HepG2 (cell line): ENCODE data around the gene GRM2. TPM values are rescaled to one million over a fixed set of nuclear protein-coding genes. Genes with fewer than 3 reads are reported as not detected.

Experiments
- ARID2 ChIP-seq: sonication (generic); formaldehyde crosslinking; IDR thresholded peaks from 2 replicates; pipeline ENCODE4 v1.8.1; 2022; ENCODE audit warnings: mild to moderate bottlenecking, missing genetic modification reagents, borderline replicate concordance
- CBX1 ChIP-seq: IDR thresholded peaks from one replicate; pipeline ENCODE4 v1.6.1; 2016; ENCODE audit warnings: antibody characterized with exemption, low read depth
- DNMT3B ChIP-seq: conservative IDR thresholded peaks from 2 replicates; pipeline ENCODE4 v1.6.1; 2016; ENCODE audit warnings: missing biosample characterization, control low read depth
- EZH2 ChIP-seq: conservative IDR thresholded peaks from 2 replicates; pipeline ENCODE4 v1.6.1; 2012; ENCODE audit warnings: mild to moderate bottlenecking, low read depth, low read length, moderate library complexity
- FOXA3 ChIP-seq: IDR thresholded peaks from 2 replicates; pipeline ENCODE4 v1.6.1; 2016; ENCODE audit warnings: missing genetic modification reagents, missing compliant biosample characterization
- GLMP ChIP-seq: sonication (generic); formaldehyde crosslinking; IDR thresholded peaks from 2 replicates; pipeline ENCODE4 v1.9.0; 2021; ENCODE audit warnings: missing genetic modification reagents, mild to moderate bottlenecking, borderline replicate concordance
- NR2F6 ChIP-seq, 2 experiments: IDR thresholded peaks; 2 replicates each; pipeline ENCODE4 v1.6.1; 2016; ENCODE audit warnings: antibody characterized with exemption in 1 of 2, mild to moderate bottlenecking in 1 of 2
- PATZ1 ChIP-seq: sonication (generic); formaldehyde crosslinking; IDR thresholded peaks from 2 replicates; pipeline ENCODE4 v1.4.0; 2020; ENCODE audit warnings: missing genetic modification reagents
- POGZ ChIP-seq: sonication (generic); formaldehyde crosslinking; IDR thresholded peaks from 2 replicates; pipeline ENCODE4 v1.4.0; 2020; ENCODE audit warnings: mild to moderate bottlenecking, missing genetic modification reagents
- RXRB ChIP-seq: IDR thresholded peaks from 2 replicates; pipeline ENCODE4 v1.6.1; 2016; ENCODE audit warnings: borderline replicate concordance, missing genetic modification reagents, missing compliant biosample characterization
- SALL1 ChIP-seq: sonication (generic); formaldehyde crosslinking; IDR thresholded peaks from 2 replicates; pipeline ENCODE4 v1.8.0; 2022; ENCODE audit warnings: mild to moderate bottlenecking, missing genetic modification reagents
- SAP130 ChIP-seq: IDR thresholded peaks from 2 replicates; pipeline ENCODE4 v1.6.1; 2016; ENCODE audit warnings: low read depth
- SMC3 ChIP-seq: IDR thresholded peaks from 2 replicates; pipeline ENCODE4 v1.6.1; 2011; ENCODE audit warnings: low read length, improper control_type of control experiment
- SP4 ChIP-seq: sonication (generic); formaldehyde crosslinking; IDR thresholded peaks from 2 replicates; pipeline ENCODE4 v1.8.1; 2023; ENCODE audit warnings: mild to moderate bottlenecking, missing genetic modification reagents
- THAP9 ChIP-seq: sonication (generic); formaldehyde crosslinking; IDR thresholded peaks from 2 replicates; pipeline ENCODE4; 2020; ENCODE audit warnings: missing genetic modification reagents, mild to moderate bottlenecking, borderline replicate concordance
- ZFP90 ChIP-seq: sonication (generic); formaldehyde crosslinking; IDR thresholded peaks from 2 replicates; pipeline ENCODE4 v1.8.0; 2022; ENCODE audit warnings: missing genetic modification reagents, mild to moderate bottlenecking, inconsistent platforms, borderline replicate concordance
- ZKSCAN1 ChIP-seq: fragments of 150-350 bp; IDR thresholded peaks from 2 replicates; pipeline ENCODE4 v1.6.1; 2014; ENCODE audit warnings: low read length
- ZNF430 ChIP-seq: sonication (generic); formaldehyde crosslinking; IDR thresholded peaks from 2 replicates; pipeline ENCODE4 v1.9.0; 2021; ENCODE audit warnings: mild to moderate bottlenecking, missing genetic modification reagents
- ZNF446 ChIP-seq: sonication (generic); formaldehyde crosslinking; IDR thresholded peaks from 2 replicates; pipeline ENCODE4 v1.5.0; 2020; ENCODE audit warnings: mild to moderate bottlenecking, missing genetic modification reagents
- ZNF512 ChIP-seq: sonication (generic); formaldehyde crosslinking; IDR thresholded peaks from 2 replicates; pipeline ENCODE4 v1.4.0; 2020; ENCODE audit warnings: mild to moderate bottlenecking, missing genetic modification reagents
- polyA plus RNA-seq, 8 experiments: library from polyadenylated mRNA; depleted of rRNA in 3 of 8; stranded (reverse) in 7 of 8; unstranded in 1 of 8; fragments of >200 nt; fragmentation: Illumina TruSeq in 4 of 8; extraction: Trizol in 4 of 8; gene quantifications; 2 replicates each; pipeline versions ENCODE4 v1.2.1 to v1.2.3, GENCODE V29; 2011 to 2016; ENCODE audit warnings: low read depth in 4 of 8, missing spikeins in 1 of 8, mixed read lengths in 1 of 8; ENCODE audit not compliant: insufficient read depth in 1 of 8
- total RNA-seq, 5 experiments: library from RNA; depleted of rRNA; stranded (reverse); fragments of >200 nt; fragmentation: Illumina TruSeq; extraction: Trizol; gene quantifications; 2 replicates each; pipeline ENCODE4 v1.2.3, GENCODE V29; 2016; ENCODE audit warnings: low read depth in 1 of 5
- TF ChIP-seq, protein P1 (sequence below): sonication (generic); formaldehyde crosslinking; IDR thresholded peaks from 2 replicates; pipeline ENCODE4 v1.4.0; 2020; ENCODE audit warnings: missing genetic modification reagents
- TF ChIP-seq, protein P2 (sequence below): sonication (generic); formaldehyde crosslinking; IDR thresholded peaks from 2 replicates; pipeline ENCODE4 v1.4.0; 2020; ENCODE audit warnings: mild to moderate bottlenecking, missing genetic modification reagents

GRM2 gene
- total and polyA plus RNA-seq, 2 of the 13 experiments (the other 11 are each of a cell fraction or from before 2014, with no cell fraction given) = 0.04 to 0.07 TPM

GRCh38 chr3:51682079-51682478, 24.8 kb upstream of the GRM2 start (continued):
- TF ChIP-seq, protein P1, sequence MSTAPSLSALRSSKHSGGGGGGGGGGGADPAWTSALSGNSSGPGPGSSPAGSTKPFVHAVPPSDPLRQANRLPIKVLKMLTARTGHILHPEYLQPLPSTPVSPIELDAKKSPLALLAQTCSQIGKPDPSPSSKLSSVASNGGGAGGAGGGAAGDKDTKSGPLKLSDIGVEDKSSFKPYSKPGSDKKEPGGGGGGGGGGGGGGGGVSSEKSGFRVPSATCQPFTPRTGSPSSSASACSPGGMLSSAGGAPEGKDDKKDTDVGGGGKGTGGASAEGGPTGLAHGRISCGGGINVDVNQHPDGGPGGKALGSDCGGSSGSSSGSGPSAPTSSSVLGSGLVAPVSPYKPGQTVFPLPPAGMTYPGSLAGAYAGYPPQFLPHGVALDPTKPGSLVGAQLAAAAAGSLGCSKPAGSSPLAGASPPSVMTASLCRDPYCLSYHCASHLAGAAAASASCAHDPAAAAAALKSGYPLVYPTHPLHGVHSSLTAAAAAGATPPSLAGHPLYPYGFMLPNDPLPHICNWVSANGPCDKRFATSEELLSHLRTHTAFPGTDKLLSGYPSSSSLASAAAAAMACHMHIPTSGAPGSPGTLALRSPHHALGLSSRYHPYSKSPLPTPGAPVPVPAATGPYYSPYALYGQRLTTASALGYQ = no peak
- TF ChIP-seq THAP9 (CRISPR knock-in tag) (no peak), SMC3 (peak; percentile 85), SAP130 (peak; percentile 63), ZNF430 (CRISPR knock-in tag) (no peak), SALL1 (CRISPR knock-in tag) (peak; percentile 26; the same call in 1 of the 2 replicates), ZNF512 (CRISPR knock-in tag) (no peak), ARID2 (CRISPR knock-in tag) (no peak), CBX1 (no peak), SP4 (no peak), PATZ1 (CRISPR knock-in tag) (no peak), DNMT3B (no peak), GLMP (CRISPR knock-in tag) (no peak), ZFP90 (no peak), ZKSCAN1 (0 out of 2 replicates have a peak, but pooled peaks have one; percentile 28), NR2F6 (IDR thresholded peaks at IDR 0.05) (0 out of 2 replicates have a peak, but pooled peaks have one; percentile 1), NR2F6 (CRISPR knock-in tag; IDR thresholded peaks at IDR 0.05) (no peak), POGZ (CRISPR knock-in tag) (no peak), FOXA3 (CRISPR knock-in tag) (no peak), EZH2 (no peak), RXRB (0 out of 2 replicates have a peak, but pooled peaks have one; percentile 28), ZNF446 (no peak)
- TF ChIP-seq, protein P2, sequence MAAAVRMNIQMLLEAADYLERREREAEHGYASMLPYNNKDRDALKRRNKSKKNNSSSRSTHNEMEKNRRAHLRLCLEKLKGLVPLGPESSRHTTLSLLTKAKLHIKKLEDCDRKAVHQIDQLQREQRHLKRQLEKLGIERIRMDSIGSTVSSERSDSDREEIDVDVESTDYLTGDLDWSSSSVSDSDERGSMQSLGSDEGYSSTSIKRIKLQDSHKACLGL (CRISPR knock-in tag) = no peak
